ENCODE results near the gene ERG. TPM values are rescaled to one million over a fixed set of nuclear protein-coding genes. Genes with fewer than 3 reads are reported as not detected.

The ERG gene
- total RNA-seq, 4 donors from 2014 or later = 3.7 to 13.3 (median 10.6) TPM

GRCh38 chr21:38334866-38335265, 163.4 kb downstream of the ERG start:
- intact Hi-C loops (cut with DNase I) = no loop called here
- Histone ChIP-seq H3K4me1 (no peaks in the 10 kb centered on the region), H3K9me3 (no peaks in the 10 kb centered on the region), H3K36me3 (no peaks in the 10 kb centered on the region), H3K27ac (replicated peaks in 1 of 4) (no peak overlapping the region), H3K27me3 (no peaks in the 10 kb centered on the region), H3K4me3 (no peak overlapping the region)
- WGBS = 80% methylated on average over 4 of the region's 8 CpGs
- no peak for DNase-seq (ENCODE audit: extremely low spot score)
- TF ChIP-seq CTCF (IDR thresholded peaks at IDR 0.05) = no peak
- no peak for TF ChIP-seq POLR2AphosphoS5 (IDR thresholded peaks at IDR 0.05)
- TF ChIP-seq POLR2A (IDR thresholded peaks at IDR 0.05; ENCODE audit: low read depth) = no peak
- TF ChIP-seq EP300 (IDR thresholded peaks at IDR 0.05) = no peak

GRCh38 chr21:38333301-38334272, 164.7 kb downstream of the ERG start:
- Histone ChIP-seq H3K9me3 (no peaks in the 10 kb centered on the region), H3K27ac (replicated peaks in 1 of 4) (no peak overlapping the region), H3K4me3 (no peak overlapping the region), H3K4me1 (no peaks in the 10 kb centered on the region), H3K27me3 (no peaks in the 10 kb centered on the region), H3K36me3 (no peaks in the 10 kb centered on the region)
- WGBS = 72% methylated on average over 8 of the region's 8 CpGs
- TF ChIP-seq POLR2A (IDR thresholded peaks at IDR 0.05; ENCODE audit: low read depth) (no peak), CTCF (IDR thresholded peaks at IDR 0.05) (no peak), EP300 (IDR thresholded peaks at IDR 0.05) (no peak), POLR2AphosphoS5 (IDR thresholded peaks at IDR 0.05) (no peak)
- DNase-seq (ENCODE audit: extremely low spot score) = no peak
- intact Hi-C loops (cut with DNase I) = no loop called here

GRCh38 chr21:38330666-38331065, 167.6 kb downstream of the ERG start:
- H3K27ac ChIP-seq (replicated peaks in 1 of 4) = no peak overlapping the region
- no peak for TF ChIP-seq CTCF (IDR thresholded peaks at IDR 0.05)
- no peak for TF ChIP-seq EP300 (IDR thresholded peaks at IDR 0.05)
- no peak for TF ChIP-seq POLR2A (IDR thresholded peaks at IDR 0.05; ENCODE audit: low read depth)
- TF ChIP-seq POLR2AphosphoS5 (IDR thresholded peaks at IDR 0.05) = no peak
- peaks cover 0 to 6% (median 0%) of the 10 kb centered on the region in 4 donors for H3K27me3 ChIP-seq
- H3K9me3 ChIP-seq = no peaks in the 10 kb centered on the region
- no peaks in the 10 kb centered on the region for H3K4me1 ChIP-seq
- intact Hi-C loops (cut with DNase I) = no loop called here
- H3K36me3 ChIP-seq = no peaks in the 10 kb centered on the region
- WGBS = 91% methylated on average over 2 of the region's 2 CpGs
- H3K4me3 ChIP-seq = no peak overlapping the region
- DNase-seq (ENCODE audit: extremely low spot score) = no peak

Small RNAs within 50 kb of the gene (small RNA-seq; reads per million reads assigned to genes)
- 0 reads per million in 3 donors for gene SNRPGP13

Other genes with a start within 250 kb of the ERG start
- 1 to 10 TPM in 2 of 4 donors, not detected in 2; 1.2 to 1.6 TPM for gene KCNJ15, start 241.5 kb downstream of the ERG start, total RNA-seq

Measured in esophagus muscularis mucosa (tissue), 4 donors.